Parathyroid adenoma (tissue), 2 donors: ENCODE data around the gene SCO2.

ENCODE experiments used
- H2AFZ ChIP-seq: fragments of 300-600 bp; sonication (generic); one replicate; pipeline ENCODE4 v1.7.0; 2017; ENCODE audit warnings: antibody characterized with exemption, mild to moderate bottlenecking
- H3K27ac ChIP-seq: fragments of 300-600 bp; sonication (generic); one replicate; pipeline ENCODE4 v1.7.0; 2017
- H3K27me3 ChIP-seq: fragments of 300-600 bp; sonication (generic); one replicate; pipeline ENCODE4 v1.7.0; 2017; ENCODE audit warnings: low read length; ENCODE audit not compliant: control insufficient read depth, insufficient read depth
- H3K36me3 ChIP-seq: fragments of 300-600 bp; sonication (generic); one replicate; pipeline ENCODE4 v1.7.0; 2017; ENCODE audit warnings: low read length; ENCODE audit not compliant: control insufficient read depth, insufficient read depth
- H3K4me1 ChIP-seq: fragments of 300-600 bp; sonication (generic); one replicate; pipeline ENCODE4 v1.7.0; 2017; ENCODE audit warnings: control low read depth
- H3K4me2 ChIP-seq: fragments of 300-600 bp; sonication (generic); one replicate; pipeline ENCODE4 v1.7.0; 2017; ENCODE audit warnings: low read length
- H3K4me3 ChIP-seq: fragments of 300-600 bp; sonication (generic); one replicate; pipeline ENCODE4 v1.7.0; 2017; ENCODE audit warnings: low read depth, low read length
- H3K79me2 ChIP-seq: fragments of 300-600 bp; sonication (generic); one replicate; pipeline ENCODE4 v1.7.0; 2017; ENCODE audit warnings: control low read depth
- H3K9ac ChIP-seq: fragments of 300-600 bp; sonication (generic); one replicate; pipeline ENCODE4 v1.7.0; 2017; ENCODE audit warnings: mild to moderate bottlenecking
- H3K9me3 ChIP-seq: fragments of 300-600 bp; sonication (generic); one replicate; pipeline ENCODE4 v1.7.0; 2017; ENCODE audit warnings: low read length; ENCODE audit not compliant: control insufficient read depth
- CTCF ChIP-seq: fragments of 300-600 bp; sonication (generic); IDR thresholded peaks from one replicate; pipeline ENCODE4 v1.7.0; 2017; ENCODE audit warnings: antibody characterized with exemption, mild to moderate bottlenecking
- donor health status: primary hyperparathyroidism.

Gene SCO2

GRCh38 chr22:50481045-50481439 lies 44.4 kb downstream of the SCO2 start:
- no peaks in the 10 kb centered on the region for H3K9me3 ChIP-seq
- no peaks in the 10 kb centered on the region for H3K79me2 ChIP-seq
- peak overlapping the region; percentile 28 for H2AFZ ChIP-seq
- H3K9ac ChIP-seq: no peak overlapping the region
- H3K4me2 ChIP-seq: no peak overlapping the region
- no peak overlapping the region for H3K27ac ChIP-seq
- H3K4me1 ChIP-seq: no peaks in the 10 kb centered on the region
- H3K36me3 ChIP-seq: no peaks in the 10 kb centered on the region
- H3K27me3 ChIP-seq: no peaks in the 10 kb centered on the region
- no peak for TF ChIP-seq CTCF
- no peak overlapping the region for H3K4me3 ChIP-seq

- Histone ChIP-seq H3K27ac (no peak overlapping the region), H3K4me2 (no peak overlapping the region), H3K79me2 (no peaks in the 10 kb centered on the region), H3K9ac (no peak overlapping the region), H2AFZ (no peak overlapping the region), H3K4me1 (no peaks in the 10 kb centered on the region), H3K9me3 (no peaks in the 10 kb centered on the region), H3K27me3 (no peaks in the 10 kb centered on the region), H3K36me3 (no peaks in the 10 kb centered on the region), H3K4me3 (no peak overlapping the region)
- TF ChIP-seq CTCF: no peak
Observed at GRCh38 chr22:50479721-50480120, 45.7 kb downstream of the SCO2 start.

GRCh38 chr22:50477923-50478322 lies 47.5 kb downstream of the SCO2 start:
- H3K4me2 ChIP-seq: no peak overlapping the region
- no peaks in the 10 kb centered on the region for H3K36me3 ChIP-seq
- no peak for TF ChIP-seq CTCF
- H3K79me2 ChIP-seq: peaks cover 11% of the 10 kb centered on the region
- no peak overlapping the region for H2AFZ ChIP-seq
- no peak overlapping the region for H3K27ac ChIP-seq
- no peak overlapping the region for H3K9ac ChIP-seq
- H3K4me1 ChIP-seq: peaks cover 5% of the 10 kb centered on the region
- no peaks in the 10 kb centered on the region for H3K9me3 ChIP-seq
- H3K27me3 ChIP-seq: no peaks in the 10 kb centered on the region
- no peak overlapping the region for H3K4me3 ChIP-seq

- Histone ChIP-seq H2AFZ (no peak overlapping the region), H3K36me3 (no peaks in the 10 kb centered on the region), H3K4me1 (peaks cover 8% of the 10 kb centered on the region), H3K27me3 (no peaks in the 10 kb centered on the region), H3K79me2 (peaks cover 22% of the 10 kb centered on the region), H3K4me2 (no peak overlapping the region), H3K9me3 (no peaks in the 10 kb centered on the region), H3K4me3 (no peak overlapping the region), H3K9ac (no peak overlapping the region), H3K27ac (no peak overlapping the region)
- TF ChIP-seq CTCF: no peak
Observed at GRCh38 chr22:50476868-50477267, 48.5 kb downstream of the SCO2 start.

- Histone ChIP-seq H3K79me2 (peaks cover 34% of the 10 kb centered on the region), H3K4me2 (peak overlapping the region; percentile 99), H3K4me1 (peaks cover 8% of the 10 kb centered on the region), H2AFZ (no peak overlapping the region), H3K9me3 (no peaks in the 10 kb centered on the region), H3K27me3 (no peaks in the 10 kb centered on the region), H3K9ac (no peak overlapping the region), H3K27ac (no peak overlapping the region), H3K36me3 (no peaks in the 10 kb centered on the region), H3K4me3 (no peak overlapping the region)
- TF ChIP-seq CTCF: no peak
Observed at GRCh38 chr22:50475652-50476002, 49.8 kb downstream of the SCO2 start.
